Limb (tissue), 2 donors: Measurements from ENCODE around the gene RAD51B.
A peak's percentile ranks its signal among the peaks of the same experiment; 100 is the strongest.

Experiments
- DNase-seq, 2 donors: peaks; one replicate each; pipeline ENCODE4 v3.0.0-alpha.2; 2016; ENCODE audit errors: extremely low spot score in 2 of 2

RAD51B gene

DNA sequence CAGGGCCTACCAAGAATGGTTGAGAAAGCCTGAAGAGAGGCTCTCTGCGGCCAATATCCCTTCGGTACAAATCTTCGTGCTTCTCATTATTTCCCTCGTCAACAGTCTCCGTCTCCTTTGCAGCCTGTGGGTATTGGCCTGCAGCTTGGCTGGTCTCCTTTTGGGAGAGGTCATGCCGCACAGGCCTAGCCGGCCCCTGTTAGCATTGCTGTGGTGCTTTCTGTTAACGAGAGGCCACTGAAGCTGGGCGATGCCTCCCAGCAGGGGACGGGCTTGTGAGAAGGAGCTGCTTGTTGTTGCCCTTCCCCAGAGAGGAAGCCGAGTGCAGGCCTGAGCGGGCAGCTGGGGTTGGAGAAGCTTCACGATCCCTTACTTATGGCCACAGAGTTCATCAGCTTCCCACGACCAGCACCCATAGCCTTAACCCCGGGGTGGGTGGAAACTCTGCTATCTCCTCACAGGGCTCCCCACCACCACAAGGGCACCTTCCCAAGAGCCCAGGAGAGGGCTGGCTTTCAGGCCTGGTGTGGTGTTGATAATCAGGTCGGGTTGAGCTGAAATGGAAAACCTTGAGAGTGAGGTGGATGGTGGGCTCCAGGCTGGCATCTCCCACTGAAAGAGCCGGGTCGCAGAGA, 744.7 kb downstream of the RAD51B start:
- no peak for DNase-seq

GRCh38 chr14:68564826-68565759, 745.5 kb downstream of the RAD51B start:
- DNase-seq = no peak

DNA sequence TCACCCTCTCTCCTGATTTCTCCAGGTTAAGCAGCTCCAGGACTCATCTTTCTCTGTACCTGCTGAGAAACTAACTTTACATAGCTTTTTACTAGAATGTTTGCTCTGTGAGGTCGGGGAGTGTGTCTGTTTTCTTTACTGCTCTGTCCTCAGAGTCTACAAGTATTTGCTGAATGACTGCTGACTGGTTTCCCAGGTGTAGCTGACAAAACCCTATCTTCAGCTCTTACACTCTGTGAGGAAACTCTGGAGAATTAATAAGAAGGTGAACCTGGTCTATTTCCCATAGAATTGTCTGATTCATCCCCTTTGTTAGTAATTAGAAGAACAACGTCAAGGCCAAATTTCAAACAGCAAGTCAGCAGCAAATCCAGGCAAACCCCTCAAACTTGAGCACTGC, 746.5 kb downstream of the RAD51B start:
- DNase-seq = no peak

GRCh38 chr14:68568907-68569897, 749.6 kb downstream of the RAD51B start:
- no peak for DNase-seq

GRCh38 chr14:68569970-68570409, 750.4 kb downstream of the RAD51B start:
- no peak for DNase-seq

DNA sequence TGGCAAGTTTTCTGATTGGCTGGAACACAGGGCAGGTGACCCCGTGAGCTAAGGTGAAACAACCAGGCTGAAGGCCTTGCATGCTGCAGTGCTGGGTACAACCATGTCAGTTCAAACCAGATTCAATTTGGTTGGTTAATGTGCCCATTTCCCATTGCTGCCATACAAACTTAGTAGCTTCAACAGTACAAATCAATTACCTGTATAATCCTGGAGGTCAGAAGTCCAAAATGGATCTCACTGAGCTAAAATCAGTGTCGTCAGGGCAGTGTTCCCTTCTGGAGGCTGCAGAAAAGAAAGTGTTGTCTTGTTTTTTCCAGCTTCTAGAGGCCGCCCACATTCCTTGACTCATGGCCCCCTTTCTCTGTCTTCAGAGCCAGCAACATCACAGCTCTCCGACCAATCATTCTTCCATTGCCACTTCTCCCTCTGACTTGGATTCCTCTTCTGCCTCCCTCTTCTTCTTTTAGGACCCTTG, 751.6 kb downstream of the RAD51B start:
- no peak for DNase-seq

GRCh38 chr14:68571928-68572525, 752.4 kb downstream of the RAD51B start:
- DNase-seq = no peak

- no peak for DNase-seq
These were observed 753.5 kb downstream of the RAD51B start for GRCh38 chr14:68573126-68573525.

DNA sequence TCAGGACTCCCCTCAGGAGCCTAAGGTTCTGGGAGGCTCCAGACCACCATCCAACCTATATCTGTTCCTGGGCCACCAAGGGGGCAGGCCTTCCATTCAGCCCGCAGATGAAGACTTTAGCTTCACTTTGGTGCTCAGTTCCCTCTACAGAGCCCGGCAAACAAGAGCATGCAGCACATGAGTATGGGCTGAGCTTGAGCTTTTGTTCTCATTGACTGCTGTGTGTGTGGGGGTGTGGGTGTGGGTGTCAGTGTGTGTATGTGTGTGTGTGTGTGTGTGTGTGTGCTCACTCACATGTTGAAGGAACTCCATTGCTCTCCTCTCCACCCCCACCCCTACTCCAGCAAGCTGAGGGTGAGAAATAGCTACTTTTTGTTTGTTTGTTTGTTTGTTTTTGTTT, 754.1 kb downstream of the RAD51B start:
- no peak for DNase-seq

- no peak for DNase-seq
These were observed 754.9 kb downstream of the RAD51B start for GRCh38 chr14:68574461-68574860.

- DNase-seq = no peak
These were observed 755.3 kb downstream of the RAD51B start for GRCh38 chr14:68574906-68575305.

DNA sequence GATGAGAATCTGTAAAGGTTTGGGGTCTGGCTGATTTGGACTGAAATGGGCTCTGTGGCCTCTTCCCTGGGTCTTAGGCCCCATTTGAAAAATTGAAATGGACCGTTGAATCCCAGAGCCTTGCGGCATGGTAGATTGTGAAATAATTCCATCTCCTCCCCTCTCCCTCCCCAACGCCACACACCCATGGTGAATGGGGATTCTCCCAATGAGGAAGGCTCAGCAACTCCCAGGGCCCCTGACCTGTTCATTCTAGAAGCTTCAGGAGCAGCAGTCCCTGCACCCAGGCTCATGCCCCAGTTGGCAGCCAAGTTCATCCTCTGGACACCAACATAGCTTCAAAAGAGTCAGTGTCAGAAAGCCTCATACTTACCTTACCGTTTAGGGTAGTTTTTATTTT, 755.8 kb downstream of the RAD51B start:
- DNase-seq = no peak

GRCh38 chr14:68576031-68576430, 756.5 kb downstream of the RAD51B start:
- no peak for DNase-seq

- DNase-seq = no peak
These were observed 757.1 kb downstream of the RAD51B start for GRCh38 chr14:68576496-68577244.

- DNase-seq = no peak
These were observed 758.4 kb downstream of the RAD51B start for GRCh38 chr14:68577802-68578541.

DNA sequence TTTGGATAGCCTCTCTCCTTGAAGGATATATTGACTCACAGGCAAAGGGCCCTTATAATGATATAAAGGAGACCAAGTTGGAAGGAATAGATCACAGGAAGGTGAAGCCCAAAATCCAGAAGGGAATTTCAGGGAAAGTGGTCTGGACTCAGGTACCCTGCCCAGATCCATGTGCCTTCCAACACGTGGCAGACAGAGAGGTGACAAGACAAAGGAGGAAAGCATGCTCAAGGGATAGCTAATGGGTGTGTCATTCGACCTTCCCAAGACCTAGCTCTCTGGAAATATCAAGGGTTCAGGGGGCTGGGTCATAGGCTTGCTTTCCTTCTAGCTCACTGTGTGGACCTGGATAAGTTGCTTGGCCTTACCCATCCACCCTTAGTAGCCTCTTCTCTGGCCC, 759.0 kb downstream of the RAD51B start:
- DNase-seq = no peak

DNA sequence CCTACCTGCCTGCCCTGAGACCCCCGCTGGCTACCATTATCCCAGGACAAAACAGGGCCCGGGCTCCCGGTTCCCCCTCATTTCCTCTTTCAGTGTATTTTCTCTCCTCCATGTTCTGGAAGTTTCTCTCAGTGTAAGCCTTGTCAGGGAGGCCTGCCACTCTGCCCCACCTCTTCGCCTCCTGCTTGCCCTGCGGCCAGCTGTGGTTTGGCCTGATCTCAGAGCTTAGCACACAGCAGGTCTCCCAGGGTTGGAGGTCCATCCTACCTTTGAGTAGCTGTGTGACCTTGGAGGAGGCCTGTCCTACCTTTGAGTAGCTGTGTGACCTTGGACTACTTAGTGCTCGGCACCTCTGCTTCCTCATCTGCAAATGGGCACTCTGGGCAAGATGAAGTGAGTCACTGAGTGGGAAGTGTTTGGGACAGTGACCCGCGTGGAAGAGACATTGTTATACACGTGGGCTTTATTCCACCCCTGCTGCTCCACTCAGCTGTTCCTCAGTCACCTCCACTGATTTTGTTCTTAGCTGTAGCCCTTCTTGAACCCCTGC, 760.6 kb downstream of the RAD51B start:
- no peak for DNase-seq

GRCh38 chr14:68580671-68581070, 761.1 kb downstream of the RAD51B start:
- peak in 1 of 2 donors; percentile 62 for DNase-seq

DNA sequence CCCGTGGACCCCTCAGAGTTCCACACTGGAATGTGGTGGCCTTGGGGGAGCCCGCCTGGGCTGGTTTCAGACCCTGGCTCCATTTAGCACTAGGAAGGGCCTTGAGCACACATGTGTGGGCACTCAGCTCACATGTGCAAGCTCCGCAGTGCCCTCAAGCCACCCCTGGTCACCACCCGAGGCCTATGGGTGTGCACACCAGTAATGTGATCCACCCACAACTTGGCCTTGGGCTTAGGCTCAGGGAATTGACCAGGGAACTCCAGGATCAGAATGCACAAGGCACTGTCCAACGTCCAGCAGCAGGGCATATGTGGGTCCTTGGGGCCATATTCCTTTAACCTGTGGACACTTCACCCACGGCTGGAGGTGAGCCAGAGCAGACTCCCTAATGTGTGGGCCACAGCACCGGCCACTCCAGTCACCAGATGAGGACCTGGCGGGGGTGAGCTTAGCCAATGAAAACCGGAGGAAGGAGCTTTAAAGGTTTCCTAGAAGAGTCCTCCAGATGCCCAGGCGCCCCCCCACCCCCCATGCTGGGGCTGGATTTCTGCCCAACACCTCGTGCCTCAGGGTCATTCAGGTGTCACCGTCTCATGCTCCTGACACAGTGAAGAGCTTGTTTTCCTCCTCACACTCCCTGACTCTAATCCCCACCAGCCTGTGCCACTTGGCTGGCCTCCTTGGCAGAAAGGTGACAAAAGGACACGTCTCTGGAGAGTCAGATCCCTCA, 764.1 kb downstream of the RAD51B start:
- DNase-seq = no peak
